CD4-positive, alpha-beta T cell treated with Interleukin-17A for 1 hour (primary cell): ENCODE measurements around the gene PTPRO.

Experiments used
- DNase-seq: peaks from one replicate; pipeline ENCODE4 v3.0.0-alpha.2; 2020

PTPRO gene

GRCh38 chr12:15574353-15574752 is 252.0 kb downstream of the PTPRO start:
- no peak for DNase-seq

GRCh38 chr12:15575671-15576541 is 253.6 kb downstream of the PTPRO start:
- no peak for DNase-seq

DNA sequence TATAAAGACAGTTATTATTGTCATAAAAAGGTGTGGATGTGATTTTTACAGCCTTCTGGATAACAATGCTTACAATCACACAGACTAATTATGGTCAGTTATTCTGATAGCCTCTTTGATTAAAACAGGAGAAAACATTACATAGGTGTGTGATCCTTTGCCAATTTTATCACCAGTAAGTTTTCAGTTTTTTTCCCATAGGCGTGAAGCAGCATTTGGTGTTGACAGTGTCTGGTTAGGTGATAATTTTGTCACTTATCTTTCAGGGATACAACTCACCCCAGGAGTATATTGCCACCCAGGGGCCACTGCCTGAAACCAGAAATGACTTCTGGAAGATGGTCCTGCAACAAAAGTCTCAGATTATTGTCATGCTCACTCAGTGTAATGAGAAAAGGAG is 258.1 kb downstream of the PTPRO start:
- DNase-seq = peak; percentile 47

DNA sequence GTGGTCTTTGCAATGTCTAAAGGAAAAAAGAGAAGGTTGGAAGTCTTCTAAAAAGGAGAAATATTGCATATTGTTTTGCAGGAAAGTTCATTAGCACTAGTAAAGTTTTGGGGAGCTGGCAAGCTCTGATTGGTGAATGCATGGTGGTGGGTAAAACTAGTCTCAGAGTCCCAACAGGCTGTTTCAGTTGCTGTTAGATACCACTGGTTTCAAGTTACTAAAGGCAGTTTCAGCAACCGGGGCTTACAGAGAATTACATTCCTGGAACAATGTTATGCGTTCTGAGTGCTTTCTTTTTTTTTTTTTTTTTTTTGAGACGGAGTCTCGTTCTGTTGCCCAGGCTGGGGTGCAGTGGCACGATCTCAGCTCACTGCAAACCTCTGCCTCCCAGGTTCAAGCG is 258.7 kb downstream of the PTPRO start:
- DNase-seq = no peak

GRCh38 chr12:15583804-15584203 is 261.5 kb downstream of the PTPRO start:
- no peak for DNase-seq

- DNase-seq = peak; percentile 64
Measured at GRCh38 chr12:15584366-15585041, 262.2 kb downstream of the PTPRO start.

- no peak for DNase-seq
Measured at GRCh38 chr12:15589328-15590032, 267.2 kb downstream of the PTPRO start.

GRCh38 chr12:15590180-15590826 is 268.0 kb downstream of the PTPRO start:
- peak; percentile 77 for DNase-seq

GRCh38 chr12:15591811-15592210 is 269.5 kb downstream of the PTPRO start:
- no peak for DNase-seq

DNA sequence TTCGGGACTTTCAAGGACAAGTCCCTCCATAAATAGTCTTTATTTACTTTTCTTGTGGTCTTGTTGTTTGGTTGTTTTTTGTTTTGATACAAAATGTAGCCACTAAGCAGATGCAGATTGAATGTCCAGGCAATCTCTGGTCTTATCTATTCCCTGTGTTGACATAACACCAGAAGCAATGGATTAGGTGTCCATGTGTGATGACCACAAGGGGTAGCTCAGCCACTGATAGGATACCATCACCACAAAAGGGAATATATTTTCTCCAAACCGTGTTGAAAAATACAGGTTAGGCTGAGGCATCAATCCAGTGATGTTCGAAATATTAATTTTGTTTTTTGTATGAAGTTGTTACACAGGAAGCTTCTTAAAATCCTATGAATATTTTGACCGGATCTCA is 270.6 kb downstream of the PTPRO start:
- DNase-seq = no peak

- DNase-seq = no peak
Measured at GRCh38 chr12:15596174-15596573, 273.9 kb downstream of the PTPRO start.

DNA sequence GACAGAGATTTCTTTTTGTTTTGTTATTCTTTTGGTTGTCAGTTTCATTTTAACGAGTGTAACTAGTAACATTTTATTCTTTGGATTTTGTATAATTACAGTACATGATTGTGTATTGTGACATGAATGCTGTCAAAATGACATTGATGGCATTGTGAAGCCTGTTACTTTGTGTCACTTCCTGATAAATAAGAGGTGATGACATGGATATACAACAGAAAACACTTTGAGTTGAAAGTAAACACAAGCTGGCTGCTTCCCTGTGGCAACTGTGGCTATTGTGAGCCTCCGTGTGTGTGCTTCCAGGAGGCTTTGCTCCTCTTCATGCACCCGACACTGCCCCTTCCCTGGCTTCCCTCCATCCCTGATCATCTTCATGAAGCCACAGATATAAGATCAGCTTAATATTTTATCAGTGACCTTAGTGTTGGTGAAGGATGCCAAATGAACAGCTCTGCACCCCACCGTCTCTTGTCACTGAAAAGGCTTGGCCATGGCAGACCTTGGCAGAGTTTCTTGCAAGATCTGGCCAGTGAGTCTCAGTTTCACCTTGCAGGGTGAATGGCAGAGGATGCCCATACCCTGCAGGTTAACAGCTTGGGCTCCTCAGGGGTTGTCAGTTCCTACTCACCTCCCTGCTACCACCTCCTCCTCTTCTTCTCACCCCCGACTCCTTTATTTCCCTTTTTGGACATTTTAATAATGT is 275.0 kb downstream of the PTPRO start:
- DNase-seq = no peak

GRCh38 chr12:15599266-15600037 is 277.1 kb downstream of the PTPRO start:
- DNase-seq = no peak

DNA sequence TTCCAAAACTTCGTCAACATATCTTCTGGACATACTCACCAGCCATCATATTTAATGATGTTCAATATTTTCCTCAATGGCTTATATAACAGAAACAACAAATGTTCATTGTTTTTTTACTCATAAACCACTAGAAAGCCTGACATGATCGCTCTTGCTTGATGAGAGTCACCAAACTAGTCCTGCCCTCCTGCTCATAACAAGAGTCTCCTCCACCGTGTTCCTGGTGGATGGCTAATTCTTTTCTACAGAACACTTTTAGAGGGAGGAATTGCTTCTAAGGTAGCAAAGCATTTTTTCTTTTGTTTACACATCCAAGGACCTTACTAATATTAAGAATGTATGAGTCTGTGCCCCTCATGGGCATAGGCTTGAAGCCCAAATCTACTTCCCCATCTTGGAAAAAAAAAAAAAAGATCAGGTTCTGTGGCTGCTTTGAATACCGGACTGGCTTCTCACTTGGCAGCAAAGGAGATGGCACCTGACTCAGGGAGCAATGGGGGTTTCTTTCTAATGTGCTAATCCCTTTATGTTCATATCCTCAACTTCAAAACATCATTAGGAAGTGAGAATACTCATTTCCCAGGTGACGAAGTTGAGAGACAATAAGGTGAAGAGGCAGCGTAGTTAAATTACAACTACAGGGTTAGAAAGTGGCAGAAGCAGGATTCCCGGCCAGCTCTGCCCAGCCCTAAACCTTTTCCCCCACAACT is 278.1 kb downstream of the PTPRO start:
- no peak for DNase-seq

DNA sequence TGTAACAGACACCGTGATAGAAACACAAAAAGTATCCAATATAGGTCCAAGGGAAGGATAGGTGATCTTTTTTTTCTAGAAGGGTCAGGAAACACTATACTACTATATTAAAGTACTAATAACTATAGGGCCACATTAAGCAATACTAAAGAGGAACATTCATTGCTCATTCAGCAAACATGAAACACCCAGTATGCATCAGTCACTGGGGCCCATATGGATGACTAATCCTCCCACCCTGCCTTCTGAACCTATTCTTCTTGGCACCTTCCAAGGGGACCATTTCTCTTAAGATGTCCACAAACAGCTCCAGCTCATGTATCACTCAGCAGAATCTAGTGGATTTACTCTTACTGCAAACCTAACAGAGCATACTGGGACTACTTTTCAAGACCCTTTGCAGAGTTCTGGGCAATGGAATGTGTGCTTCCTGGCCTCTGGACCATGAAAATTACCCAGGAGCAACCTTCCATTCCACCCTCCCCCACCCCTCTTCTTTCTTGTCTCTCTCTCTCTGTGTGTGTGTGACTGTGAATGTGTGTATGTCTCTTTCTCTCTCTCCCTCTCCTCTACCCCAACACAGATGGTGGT is 279.0 kb downstream of the PTPRO start:
- no peak for DNase-seq

DNA sequence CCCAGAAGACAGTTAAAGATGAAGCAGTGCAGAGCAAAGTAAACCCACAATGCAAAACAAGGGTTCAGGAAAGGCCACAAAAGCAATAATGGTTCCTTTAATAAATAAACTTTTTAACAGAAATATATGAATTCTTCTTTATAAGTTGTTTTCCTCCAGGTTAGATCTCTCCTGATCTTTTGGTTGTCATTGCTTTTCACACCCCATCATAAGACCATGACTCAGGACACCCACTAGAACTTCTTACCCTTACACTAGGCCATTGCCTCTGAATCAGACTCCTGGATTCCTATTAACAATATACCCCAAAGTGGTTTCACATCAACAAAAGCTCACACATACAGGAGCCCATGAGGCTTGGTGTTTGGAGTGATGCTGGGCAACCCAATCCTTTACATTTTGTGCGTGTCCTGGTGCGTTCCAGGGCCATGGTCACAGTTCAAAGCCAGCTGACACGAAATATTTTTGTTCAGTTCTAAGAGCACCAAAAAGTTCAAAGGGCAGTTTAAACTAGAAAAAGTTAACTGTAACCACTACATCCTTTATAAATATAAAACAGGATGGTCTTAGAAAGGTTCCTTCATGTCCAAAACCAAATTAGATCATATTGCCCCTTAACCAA is 279.9 kb downstream of the PTPRO start:
- DNase-seq = no peak

DNA sequence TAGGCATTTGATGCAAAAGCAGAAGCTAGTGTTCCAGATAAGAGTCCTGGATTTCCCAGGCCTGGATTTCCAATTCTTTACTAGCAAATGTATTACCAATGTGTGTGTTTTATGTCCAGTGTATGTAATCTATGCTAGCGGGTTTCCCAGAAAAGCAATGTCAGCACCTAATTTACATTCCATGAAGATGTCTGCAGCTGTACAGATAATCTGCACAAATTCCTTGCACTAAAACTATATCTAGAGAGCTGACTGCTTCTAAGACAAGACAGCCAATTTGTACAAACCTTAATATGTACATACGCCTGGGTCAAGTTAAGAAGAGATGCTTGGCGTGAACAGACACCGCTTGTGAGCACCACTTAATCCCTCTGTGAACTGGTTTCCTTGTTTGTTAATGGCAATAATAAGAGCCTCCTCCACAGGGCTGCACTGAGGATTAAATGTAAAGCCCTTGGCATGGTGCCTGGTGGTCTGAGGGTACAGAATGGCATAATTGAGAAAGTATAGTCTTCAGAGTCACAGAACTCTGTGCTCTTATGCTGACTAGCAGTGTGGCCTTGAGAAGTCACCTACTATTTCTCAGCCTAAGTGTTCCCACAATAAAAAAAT is 281.3 kb downstream of the PTPRO start:
- no peak for DNase-seq

DNA sequence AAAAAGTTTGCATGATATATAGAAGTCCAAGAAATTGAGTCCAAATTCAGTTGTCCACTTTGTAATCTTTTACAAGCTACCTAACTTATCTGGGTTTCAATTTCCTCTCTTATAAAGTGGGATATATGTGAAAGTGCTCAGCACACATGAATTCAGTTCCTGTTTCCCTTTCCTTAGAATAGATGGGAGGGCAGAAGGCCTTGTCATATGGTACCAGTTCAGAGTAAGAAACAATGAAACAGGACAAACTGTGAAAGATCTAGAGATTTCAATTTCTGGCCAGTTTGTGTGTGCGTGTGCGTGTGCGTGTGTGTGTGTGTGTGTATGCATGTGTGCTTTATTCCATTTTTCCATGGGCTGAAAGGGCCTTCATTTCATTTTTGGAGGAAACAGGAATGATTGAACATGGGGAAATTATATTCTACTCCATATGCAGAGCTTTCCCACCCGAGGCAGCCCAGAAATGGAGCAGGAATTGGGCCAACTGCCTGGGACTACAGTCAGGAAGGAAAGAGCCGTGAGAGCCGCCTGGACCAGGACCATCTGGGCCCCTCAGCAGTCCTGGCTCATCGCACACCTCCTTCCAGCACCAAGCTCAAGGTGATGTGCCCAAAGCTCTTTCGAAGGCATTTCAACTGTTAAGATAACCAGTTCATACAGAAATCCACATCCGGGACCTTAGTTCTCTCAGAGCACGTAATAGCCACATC is 283.7 kb downstream of the PTPRO start:
- no peak for DNase-seq

- DNase-seq = no peak
Measured at GRCh38 chr12:15608406-15608805, 286.1 kb downstream of the PTPRO start.
